T47D (cell line): ENCODE measurements around the gene PLK5.

Experiments
- DNase-seq, 2 experiments: peaks; one replicate each; pipeline versions ENCODE4 v3.0.0 to v3.0.0-alpha.2; 2011 to 2012; ENCODE audit warnings: low read depth in 1 of 2, low spot score in 1 of 2
- JUND ChIP-seq: IDR thresholded peaks from 2 replicates; pipeline ENCODE4 v1.6.1; 2012; ENCODE audit warnings: low read depth
- in situ Hi-C: cut with HindIII; loops from 2 replicates; pipeline ENCODE4 v1.10.0; 2016; ENCODE audit warnings: low sequenced_read_pairs, low pct_unique_long_range_greater_than_20kb

PLK5 gene

GRCh38 chr19:1567848-1568227, 44.0 kb downstream of the PLK5 start:
- no peak for DNase-seq
- TF ChIP-seq JUND, result no peak
- in situ Hi-C loops, result no loop called here

- TF ChIP-seq JUND, result no peak
- in situ Hi-C loops, result no loop called here
- peak; percentile 83 to 85 for DNase-seq
Measured at GRCh38 chr19:1568320-1569019, 44.6 kb downstream of the PLK5 start, which contains the start of gene MEX3D. Gene MEX3D (minus strand): TSS chr19:1568325. CDS start chr19:1568058, 267 bp downstream.

DNA sequence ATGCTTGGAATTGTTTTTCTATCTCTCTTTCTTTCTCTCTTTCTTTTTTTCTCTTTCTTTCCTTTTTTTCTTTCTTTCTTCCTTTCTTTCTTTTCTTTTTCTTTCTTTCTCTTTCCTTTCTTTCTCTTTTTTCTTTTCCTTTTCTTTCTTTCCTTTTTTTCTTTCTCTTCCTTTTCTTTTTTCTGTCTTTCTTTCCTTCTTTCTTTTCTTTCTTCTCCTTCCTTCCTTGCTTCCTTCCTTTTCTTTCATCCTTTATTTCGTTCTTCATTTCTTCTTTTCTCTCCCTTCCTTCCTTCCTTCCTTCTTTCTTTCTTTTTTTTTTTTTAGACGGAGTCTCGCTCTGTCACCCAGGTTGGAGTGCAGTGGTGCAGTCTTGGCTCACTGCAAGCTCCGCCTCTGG, 46.1 kb downstream of the PLK5 start:
- no peak for DNase-seq
- TF ChIP-seq JUND, result no peak
- in situ Hi-C loops, result no loop called here

DNA sequence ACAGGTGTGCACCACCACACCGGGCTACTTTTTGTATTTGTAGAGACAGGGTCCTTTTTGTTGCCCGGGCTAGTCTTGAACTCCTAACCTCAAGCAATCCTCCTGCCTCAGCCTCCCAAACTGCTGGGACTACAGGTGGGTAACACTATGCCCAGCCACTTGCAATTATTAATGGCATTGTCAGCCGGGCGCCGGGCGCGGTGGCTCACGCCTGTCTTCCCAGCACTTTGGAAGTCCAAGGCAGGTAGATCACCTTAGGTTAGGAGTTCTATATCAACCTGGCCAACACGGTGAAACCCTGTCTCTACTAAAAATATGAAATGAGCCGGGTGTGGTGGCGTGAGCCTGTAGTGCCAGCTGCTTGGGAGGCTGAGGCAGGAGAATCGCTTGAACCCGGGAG, 47.0 kb downstream of the PLK5 start:
- no peak for DNase-seq
- no peak for TF ChIP-seq JUND
- in situ Hi-C loops, result no loop called here

DNA sequence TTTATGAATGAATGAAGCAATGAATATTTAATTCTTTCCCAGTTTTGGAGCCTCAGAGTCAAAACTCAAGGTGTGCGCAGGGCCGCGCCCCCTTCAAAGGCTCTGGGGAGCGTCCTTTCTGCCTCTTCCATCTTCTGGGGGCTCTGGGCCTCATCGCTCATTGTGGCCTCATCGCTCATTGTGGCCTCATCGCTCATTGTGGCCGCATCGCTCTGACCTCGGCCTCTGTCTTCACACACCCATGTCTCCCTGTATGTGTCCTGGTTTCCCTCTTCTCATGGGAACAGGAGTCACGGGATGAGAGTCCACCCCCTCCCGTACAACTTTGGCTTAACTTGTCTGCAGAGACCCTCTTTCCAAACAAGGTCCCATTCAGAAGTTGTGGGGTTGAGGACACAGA, 47.5 kb downstream of the PLK5 start:
- TF ChIP-seq JUND, result no peak
- no peak for DNase-seq
- in situ Hi-C loops, result no loop called here

DNA sequence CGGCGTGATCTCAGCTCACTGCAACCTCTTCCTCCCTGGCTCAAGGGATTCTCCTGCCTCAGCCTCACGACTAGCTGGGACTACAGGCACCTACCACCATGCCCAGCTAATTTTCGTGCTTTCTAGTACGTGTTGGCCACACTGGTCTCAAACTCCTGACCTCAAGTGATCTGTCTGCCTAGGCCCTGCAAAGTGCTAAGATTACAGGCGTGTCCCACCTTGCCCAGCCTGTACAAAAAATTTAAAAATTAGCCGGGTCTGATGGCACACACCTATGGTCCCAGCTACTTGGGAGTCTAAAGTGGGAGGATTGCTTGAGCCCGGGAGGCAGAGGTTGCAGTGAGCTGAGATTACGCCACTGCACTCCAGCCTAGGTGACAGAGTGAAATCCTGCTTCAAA, 48.9 kb downstream of the PLK5 start:
- in situ Hi-C loops, result no loop called here
- no peak for DNase-seq
- no peak for TF ChIP-seq JUND

DNA sequence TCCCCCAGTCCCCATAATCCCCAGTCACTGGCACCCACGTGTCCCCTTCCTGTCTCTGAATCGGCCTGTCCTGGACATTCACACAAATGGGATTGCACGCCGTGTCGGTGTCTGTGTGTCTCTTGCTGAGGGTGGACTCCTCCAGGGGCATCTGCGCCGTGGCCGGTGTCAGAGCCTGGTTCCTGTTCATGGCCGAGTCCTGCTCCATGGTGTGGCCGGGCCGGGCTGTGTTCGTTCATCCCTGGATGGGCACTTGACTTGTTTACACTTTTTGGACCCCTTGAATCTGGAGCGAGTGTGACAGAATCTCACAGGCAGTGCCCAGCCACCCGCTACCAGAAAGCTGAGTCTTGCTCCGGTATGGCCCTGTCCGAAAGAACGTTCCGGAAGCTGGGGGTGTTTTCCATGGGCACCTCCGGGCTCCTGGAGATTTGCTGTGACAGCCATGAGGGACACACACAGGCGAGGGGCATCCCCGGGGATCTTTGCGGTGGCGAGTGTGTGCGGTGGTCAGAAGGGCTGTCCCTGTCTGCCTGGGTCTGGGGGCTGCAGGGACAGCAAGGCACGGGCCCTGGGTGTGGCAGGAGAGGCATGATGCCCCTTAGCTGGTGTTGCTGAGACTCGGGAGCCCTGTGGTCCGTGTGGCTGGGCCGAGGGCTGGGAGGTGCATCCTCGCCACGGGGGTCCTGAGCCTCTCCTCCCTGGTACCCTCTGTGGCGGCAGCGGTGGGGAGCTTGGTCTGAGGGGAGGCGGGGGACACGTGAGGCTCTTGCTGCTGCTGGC, 50.7 kb downstream of the PLK5 start:
- DNase-seq, result no peak
- in situ Hi-C loops, result no loop called here
- TF ChIP-seq JUND, result no peak

- TF ChIP-seq JUND, result no peak
- DNase-seq, result no peak
- in situ Hi-C loops, result no loop called here
Measured at GRCh38 chr19:1575323-1576241, 51.7 kb downstream of the PLK5 start.

- in situ Hi-C loops, result no loop called here
- TF ChIP-seq JUND, result no peak
Measured at GRCh38 chr19:1576242-1577089, 52.6 kb downstream of the PLK5 start.

GRCh38 chr19:1577090-1577928, 53.4 kb downstream of the PLK5 start:
- in situ Hi-C loops, result no loop called here
- DNase-seq, result no peak
- no peak for TF ChIP-seq JUND

More at GRCh38 chr19:1576242-1577089, 52.6 kb downstream of the PLK5 start:
- no peak for DNase-seq

DNA sequence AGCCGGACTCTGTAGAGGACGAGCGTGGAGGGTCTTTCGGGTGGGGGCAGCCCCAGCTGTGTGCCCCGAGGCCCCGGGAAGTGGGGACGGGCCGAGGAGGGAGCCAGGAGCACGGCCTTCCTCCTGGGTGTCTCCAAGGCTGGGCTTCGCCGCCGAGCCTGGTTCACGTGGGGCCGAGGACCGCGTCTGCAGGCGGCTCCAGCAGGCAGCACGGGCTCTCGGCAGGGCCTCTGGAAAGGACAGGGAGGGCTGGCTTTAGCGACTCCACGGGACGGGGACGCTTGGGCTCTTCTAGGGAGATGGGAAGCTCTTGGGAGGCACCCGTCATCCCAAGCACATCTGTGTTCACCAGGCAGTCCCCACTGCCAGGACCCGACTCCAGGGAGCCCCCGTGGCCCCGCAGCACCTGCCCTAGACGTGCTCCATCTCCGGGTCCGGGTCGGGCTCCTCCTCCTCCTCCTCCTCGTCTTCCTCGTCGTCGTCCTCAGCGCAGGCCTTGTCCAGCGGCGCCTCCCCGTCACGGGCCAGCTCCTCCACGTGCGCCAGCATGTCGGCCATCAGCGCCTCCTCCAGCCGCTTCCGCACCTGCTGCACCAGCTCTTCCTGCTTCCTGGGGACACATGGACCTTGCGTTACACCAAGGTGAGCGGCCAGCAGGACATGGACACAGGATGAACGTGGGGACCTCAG, 54.2 kb downstream of the PLK5 start:
- in situ Hi-C loops, result no loop called here
- DNase-seq, result no peak
- TF ChIP-seq JUND, result no peak
